ENCODE measurements around the gene NUDT16. TPM values are rescaled to one million over a fixed set of nuclear protein-coding genes. Genes with fewer than 3 reads are reported as not detected.

Gene NUDT16
- total RNA-seq, 1 donor from 2014 or later, result 8.4 TPM

DNA sequence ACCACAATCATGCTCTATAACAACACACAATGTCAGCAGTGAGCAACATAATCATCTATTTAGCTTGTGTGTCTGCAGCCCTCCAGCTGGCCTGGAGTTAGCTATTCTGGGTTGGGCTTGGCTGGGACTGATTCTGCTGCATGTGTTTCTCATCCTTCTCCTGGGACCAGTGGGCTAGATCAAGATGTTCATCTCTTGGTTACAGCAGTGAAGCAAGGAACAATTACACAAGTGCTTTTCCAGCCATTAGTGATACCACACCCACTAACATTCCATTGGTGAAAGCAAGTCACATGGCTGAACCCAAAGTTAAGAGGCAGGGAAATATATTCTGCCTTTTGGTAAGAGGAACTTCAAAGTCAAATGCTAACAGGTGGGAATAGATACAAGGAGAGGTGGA is 14.6 kb downstream of the NUDT16 start:
- intact Hi-C loops (cut with micrococcal nuclease), result no loop called here
- no peaks in the 10 kb centered on the region for H3K4me1 Mint-ChIP-seq
- no peak overlapping the region for H3K27ac Mint-ChIP-seq
- H3K27me3 Mint-ChIP-seq, result peaks cover 2% of the 10 kb centered on the region
- DNase-seq, result no peak
- H3K4me3 Mint-ChIP-seq, result no peak overlapping the region
- H3K9me3 Mint-ChIP-seq, result no peaks in the 10 kb centered on the region
- no peaks in the 10 kb centered on the region for H3K36me3 Mint-ChIP-seq (ENCODE audit: low read depth)

DNA sequence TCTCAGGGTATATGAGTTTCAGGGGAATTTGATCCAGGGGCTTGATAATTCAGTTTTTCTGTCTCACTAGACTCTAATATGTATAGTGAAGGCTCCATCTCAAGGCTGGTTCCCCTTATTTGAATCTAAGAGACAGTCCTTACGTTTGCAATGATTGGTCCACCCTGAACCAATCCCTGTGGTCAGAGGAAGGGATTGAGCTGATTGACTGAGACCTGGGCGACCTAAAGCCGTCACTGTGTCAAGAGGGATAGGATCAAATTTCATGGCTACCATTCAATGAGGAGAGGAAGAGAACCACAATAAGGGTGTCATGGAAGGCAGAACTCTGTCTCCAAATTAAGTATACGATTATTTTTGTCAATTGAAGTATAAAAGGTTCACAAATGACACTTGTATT is 16.3 kb downstream of the NUDT16 start:
- peaks cover 2% of the 10 kb centered on the region for H3K27me3 Mint-ChIP-seq
- H3K9me3 Mint-ChIP-seq, result no peaks in the 10 kb centered on the region
- H3K36me3 Mint-ChIP-seq (ENCODE audit: low read depth), result no peaks in the 10 kb centered on the region
- no peak overlapping the region for H3K27ac Mint-ChIP-seq
- H3K4me3 Mint-ChIP-seq, result no peak overlapping the region
- intact Hi-C loops (cut with micrococcal nuclease), result no loop called here
- DNase-seq, result no peak
- H3K4me1 Mint-ChIP-seq, result no peaks in the 10 kb centered on the region

DNA sequence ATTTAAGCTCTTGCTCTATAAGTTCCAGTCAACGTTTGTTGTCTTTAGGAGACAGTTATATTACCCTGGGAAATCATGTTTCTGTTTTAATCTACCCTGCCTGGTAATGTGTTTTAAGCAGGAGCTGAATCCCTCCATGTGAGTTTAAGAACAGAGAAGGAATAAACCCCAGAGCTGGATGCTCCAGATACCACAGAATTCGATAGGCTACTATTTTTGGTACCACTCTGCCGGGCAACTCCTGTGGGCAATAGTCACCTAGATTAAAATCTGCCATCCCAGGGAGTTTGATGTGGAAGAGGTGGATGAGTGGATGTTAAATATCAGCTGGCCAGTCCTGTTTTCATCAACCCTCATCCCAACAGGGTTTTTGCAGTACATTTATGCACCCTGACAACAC is 20.4 kb downstream of the NUDT16 start:
- H3K36me3 Mint-ChIP-seq (ENCODE audit: low read depth), result no peaks in the 10 kb centered on the region
- no peak for DNase-seq
- H3K9me3 Mint-ChIP-seq, result peaks cover 3% of the 10 kb centered on the region
- H3K4me3 Mint-ChIP-seq, result no peak overlapping the region
- peaks cover 2% of the 10 kb centered on the region for H3K27me3 Mint-ChIP-seq
- intact Hi-C loops (cut with micrococcal nuclease), result no loop called here
- H3K27ac Mint-ChIP-seq, result no peak overlapping the region
- no peaks in the 10 kb centered on the region for H3K4me1 Mint-ChIP-seq

GRCh38 chr3:131402391-131403039 is 20.9 kb downstream of the NUDT16 start:
- H3K4me1 Mint-ChIP-seq, result no peaks in the 10 kb centered on the region
- H3K4me3 Mint-ChIP-seq, result no peak overlapping the region
- no peaks in the 10 kb centered on the region for H3K36me3 Mint-ChIP-seq (ENCODE audit: low read depth)
- peaks cover 3% of the 10 kb centered on the region for H3K9me3 Mint-ChIP-seq
- H3K27ac Mint-ChIP-seq, result no peak overlapping the region
- intact Hi-C loops (cut with micrococcal nuclease), result no loop called here
- no peak for DNase-seq
- H3K27me3 Mint-ChIP-seq, result peaks cover 2% of the 10 kb centered on the region

- DNase-seq, result no peak
- Mint-ChIP-seq H3K4me3 (no peak overlapping the region), H3K9me3 (peaks cover 3% of the 10 kb centered on the region), H3K27ac (no peak overlapping the region), H3K4me1 (no peaks in the 10 kb centered on the region), H3K36me3 (ENCODE audit: low read depth) (no peaks in the 10 kb centered on the region), H3K27me3 (no peaks in the 10 kb centered on the region)
- intact Hi-C loops (cut with micrococcal nuclease), result no loop called here
Observed at GRCh38 chr3:131403216-131403895, 21.8 kb downstream of the NUDT16 start.

- Mint-ChIP-seq H3K9me3 (peaks cover 3% of the 10 kb centered on the region), H3K4me3 (no peak overlapping the region), H3K27ac (no peak overlapping the region), H3K27me3 (no peaks in the 10 kb centered on the region), H3K4me1 (no peaks in the 10 kb centered on the region), H3K36me3 (ENCODE audit: low read depth) (no peaks in the 10 kb centered on the region)
- intact Hi-C loops (cut with micrococcal nuclease), result no loop called here
- DNase-seq, result no peak
Observed at GRCh38 chr3:131405411-131405810, 23.8 kb downstream of the NUDT16 start.

DNA sequence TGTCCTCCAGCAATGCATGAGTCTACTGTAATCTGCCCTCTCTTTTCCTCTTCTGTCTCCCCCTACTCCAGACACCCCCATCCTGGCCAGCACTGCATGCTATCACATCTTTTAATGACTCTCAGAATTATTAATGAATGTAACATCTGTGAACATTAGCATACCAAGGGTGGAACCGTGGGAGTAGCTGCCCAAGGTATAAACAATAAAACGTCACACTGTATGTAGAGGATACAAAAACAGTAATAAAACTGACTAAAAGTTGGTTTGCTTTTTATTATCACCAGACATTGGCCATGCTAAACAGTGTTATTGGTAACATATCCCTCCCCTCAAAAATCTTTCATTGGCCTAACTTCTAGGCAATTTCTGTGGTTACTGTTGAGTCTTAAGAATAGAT is 24.7 kb downstream of the NUDT16 start:
- DNase-seq, result no peak
- Mint-ChIP-seq H3K27ac (no peak overlapping the region), H3K27me3 (no peaks in the 10 kb centered on the region), H3K9me3 (peaks cover 7% of the 10 kb centered on the region), H3K4me1 (no peaks in the 10 kb centered on the region), H3K4me3 (no peak overlapping the region), H3K36me3 (ENCODE audit: low read depth) (no peaks in the 10 kb centered on the region)
- intact Hi-C loops (cut with micrococcal nuclease), result no loop called here

DNA sequence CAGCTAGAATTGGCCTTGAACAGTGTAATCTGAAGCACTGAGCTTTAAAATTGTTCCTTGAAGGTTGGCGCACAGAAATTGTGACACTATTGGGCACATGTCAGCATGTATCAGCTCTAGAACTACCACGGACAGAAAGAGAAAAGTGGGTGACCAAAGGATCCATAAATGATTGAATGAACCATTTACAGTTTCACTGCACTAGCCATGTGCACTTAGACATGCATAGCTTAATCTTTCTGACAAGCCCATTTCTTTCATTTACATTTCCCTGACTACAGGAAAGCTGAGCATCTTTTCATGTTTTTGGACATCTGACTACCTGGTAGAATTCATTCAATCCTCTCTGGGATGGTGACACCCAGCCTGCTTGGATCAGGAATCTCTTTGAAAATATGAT is 36.2 kb downstream of the NUDT16 start:
- intact Hi-C loops (cut with micrococcal nuclease), result no loop called here
- H3K4me3 Mint-ChIP-seq, result no peak overlapping the region
- H3K4me1 Mint-ChIP-seq, result no peaks in the 10 kb centered on the region
- DNase-seq, result no peak
- no peaks in the 10 kb centered on the region for H3K36me3 Mint-ChIP-seq (ENCODE audit: low read depth)
- no peaks in the 10 kb centered on the region for H3K27me3 Mint-ChIP-seq
- H3K9me3 Mint-ChIP-seq, result peaks cover 8% of the 10 kb centered on the region
- no peak overlapping the region for H3K27ac Mint-ChIP-seq

DNA sequence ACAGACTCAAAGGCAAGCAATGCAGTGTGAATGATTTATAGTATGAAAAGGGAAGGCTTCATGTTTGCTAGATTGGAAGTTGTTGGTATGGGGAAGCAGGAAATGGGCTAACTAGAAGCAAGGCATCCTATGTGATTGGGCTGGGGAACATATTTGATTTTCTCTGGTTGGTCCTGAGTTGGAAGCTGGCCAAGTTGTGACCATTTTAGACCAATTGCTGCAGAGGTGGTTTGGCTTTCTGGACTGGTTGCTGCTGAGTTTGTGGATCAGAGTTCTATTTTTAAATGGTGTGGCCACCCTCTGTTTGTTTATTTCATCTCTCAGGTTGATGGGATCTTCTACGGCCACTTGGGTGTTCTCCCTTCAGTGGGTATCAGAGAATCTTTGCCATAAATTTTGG is 39.7 kb downstream of the NUDT16 start:
- no peak for DNase-seq
- H3K4me3 Mint-ChIP-seq, result no peak overlapping the region
- H3K36me3 Mint-ChIP-seq (ENCODE audit: low read depth), result no peaks in the 10 kb centered on the region
- no peak overlapping the region for H3K27ac Mint-ChIP-seq
- no peaks in the 10 kb centered on the region for H3K4me1 Mint-ChIP-seq
- H3K9me3 Mint-ChIP-seq, result no peaks in the 10 kb centered on the region
- no peaks in the 10 kb centered on the region for H3K27me3 Mint-ChIP-seq
- intact Hi-C loops (cut with micrococcal nuclease), result no loop called here

GRCh38 chr3:131421957-131422498 is 40.5 kb downstream of the NUDT16 start:
- Mint-ChIP-seq H3K9me3 (no peaks in the 10 kb centered on the region), H3K36me3 (ENCODE audit: low read depth) (no peaks in the 10 kb centered on the region), H3K4me1 (no peaks in the 10 kb centered on the region), H3K4me3 (no peak overlapping the region), H3K27ac (no peak overlapping the region), H3K27me3 (no peaks in the 10 kb centered on the region)
- intact Hi-C loops (cut with micrococcal nuclease), result no loop called here
- DNase-seq, result no peak

DNA sequence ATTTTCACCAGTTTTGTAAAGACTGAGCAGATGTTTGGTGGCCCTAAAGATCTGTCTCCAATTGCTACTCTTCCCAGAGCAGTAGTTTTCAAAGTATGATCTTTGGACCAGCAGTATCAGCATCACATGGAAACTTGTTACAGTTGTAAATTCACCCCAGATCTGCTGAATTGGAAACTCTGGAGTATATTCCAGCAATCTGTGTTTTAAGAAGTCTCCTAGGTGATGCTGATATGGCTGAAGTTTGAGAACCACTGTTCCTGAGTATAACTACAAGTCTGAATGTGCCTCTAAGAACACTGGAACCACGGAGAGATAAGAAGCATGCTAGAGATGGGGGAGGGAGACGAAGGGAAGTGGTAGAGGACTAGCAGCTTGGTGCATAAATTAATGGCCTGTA is 45.7 kb downstream of the NUDT16 start:
- Mint-ChIP-seq H3K4me1 (no peaks in the 10 kb centered on the region), H3K9me3 (no peaks in the 10 kb centered on the region), H3K27ac (no peak overlapping the region), H3K27me3 (no peaks in the 10 kb centered on the region), H3K36me3 (ENCODE audit: low read depth) (no peaks in the 10 kb centered on the region), H3K4me3 (no peak overlapping the region)
- DNase-seq, result no peak
- intact Hi-C loops (cut with micrococcal nuclease), result no loop called here

DNA sequence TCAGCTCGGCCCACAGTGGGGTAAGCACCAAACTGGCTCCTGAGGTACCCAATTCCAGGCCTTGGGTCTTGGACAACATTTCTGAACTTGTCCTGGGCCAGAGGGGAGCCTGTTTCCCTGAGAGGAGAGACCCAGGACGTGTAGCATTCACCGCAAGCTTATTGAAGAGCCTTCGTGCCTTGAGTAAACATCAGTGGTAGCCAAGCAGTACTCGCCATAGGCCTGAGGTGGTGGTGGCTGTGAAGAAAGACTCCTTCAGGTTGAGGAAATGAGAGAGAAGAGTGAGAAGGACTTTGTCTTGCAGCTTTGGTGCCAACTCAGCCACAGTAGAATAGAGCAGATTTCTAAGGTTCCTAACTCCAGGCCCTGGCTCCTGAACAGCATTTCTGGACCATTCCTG is 50.2 kb downstream of the NUDT16 start:
- H3K9me3 Mint-ChIP-seq, result no peaks in the 10 kb centered on the region
- no peak overlapping the region for H3K4me3 Mint-ChIP-seq
- no peaks in the 10 kb centered on the region for H3K4me1 Mint-ChIP-seq
- no peak overlapping the region for H3K27ac Mint-ChIP-seq
- intact Hi-C loops (cut with micrococcal nuclease), result no loop called here
- DNase-seq, result no peak
- H3K36me3 Mint-ChIP-seq (ENCODE audit: low read depth), result no peaks in the 10 kb centered on the region
- H3K27me3 Mint-ChIP-seq, result peaks cover 2% of the 10 kb centered on the region

GRCh38 chr3:131432441-131432840 is 50.9 kb downstream of the NUDT16 start:
- Mint-ChIP-seq H3K4me3 (no peak overlapping the region), H3K27ac (no peak overlapping the region), H3K4me1 (no peaks in the 10 kb centered on the region), H3K27me3 (peaks cover 4% of the 10 kb centered on the region), H3K36me3 (ENCODE audit: low read depth) (no peaks in the 10 kb centered on the region), H3K9me3 (no peaks in the 10 kb centered on the region)
- DNase-seq, result no peak
- intact Hi-C loops (cut with micrococcal nuclease), result no loop called here

GRCh38 chr3:131435000-131435399 is 53.4 kb downstream of the NUDT16 start:
- Mint-ChIP-seq H3K9me3 (no peaks in the 10 kb centered on the region), H3K4me1 (no peaks in the 10 kb centered on the region), H3K36me3 (ENCODE audit: low read depth) (no peaks in the 10 kb centered on the region), H3K4me3 (no peak overlapping the region), H3K27me3 (peaks cover 4% of the 10 kb centered on the region), H3K27ac (no peak overlapping the region)
- no peak for DNase-seq
- intact Hi-C loops (cut with micrococcal nuclease), result no loop called here

Measured in activated CD4-positive, alpha-beta T cell treated with anti-CD3 and anti-CD28 coated beads, Interleukin-2, amount 10 ng/mL, durations not matched to agents 24 days and 14 days (primary cell).